NCI-H1694 treated with DMSO at 0.1 percent for 48 hours (cell line): ENCODE measurements around the gene IKZF2.

ENCODE experiments used
- DNase-seq: peaks from one replicate; lab custom pipeline; 2025; lab: John Stamatoyannopoulos, UW

IKZF2 gene

DNA sequence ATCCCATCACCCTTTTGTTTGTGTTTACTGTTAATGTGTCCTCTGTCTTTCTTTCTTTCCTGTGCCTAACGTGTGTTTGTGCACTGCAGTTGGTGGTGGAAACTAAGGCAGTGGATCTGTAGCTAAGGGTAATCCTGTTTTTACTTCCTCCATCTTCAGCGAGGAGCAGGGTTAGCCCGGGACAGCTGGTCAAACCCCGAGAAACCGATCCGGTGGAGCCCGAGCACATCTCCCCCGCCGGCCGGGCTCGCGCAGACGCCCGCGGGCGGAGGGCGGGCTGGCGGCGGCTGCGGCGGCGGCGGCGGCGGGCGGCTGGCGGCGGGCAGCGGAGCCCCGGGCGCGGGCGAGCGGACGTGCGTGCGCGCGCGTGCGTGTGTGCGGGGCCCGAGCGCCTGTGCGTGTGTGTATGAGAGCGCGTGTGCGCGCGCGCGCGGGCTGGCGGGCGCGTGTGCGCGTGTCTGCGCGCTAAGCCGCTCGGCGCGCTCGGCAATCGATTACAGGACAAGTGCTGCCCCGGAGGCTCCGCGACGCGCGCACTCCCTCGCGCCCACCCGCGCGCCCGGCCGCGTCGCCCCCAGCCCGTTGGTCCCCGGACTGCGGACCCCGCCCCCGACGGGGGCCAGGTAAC is at the start of gene IKZF2:
TSS of gene IKZF2 (minus strand) at position 176 of the 628 bp plus-strand sequence. CDS start 2,983 bp downstream, outside the sequence.
- peak; percentile 89 for DNase-seq

DNA sequence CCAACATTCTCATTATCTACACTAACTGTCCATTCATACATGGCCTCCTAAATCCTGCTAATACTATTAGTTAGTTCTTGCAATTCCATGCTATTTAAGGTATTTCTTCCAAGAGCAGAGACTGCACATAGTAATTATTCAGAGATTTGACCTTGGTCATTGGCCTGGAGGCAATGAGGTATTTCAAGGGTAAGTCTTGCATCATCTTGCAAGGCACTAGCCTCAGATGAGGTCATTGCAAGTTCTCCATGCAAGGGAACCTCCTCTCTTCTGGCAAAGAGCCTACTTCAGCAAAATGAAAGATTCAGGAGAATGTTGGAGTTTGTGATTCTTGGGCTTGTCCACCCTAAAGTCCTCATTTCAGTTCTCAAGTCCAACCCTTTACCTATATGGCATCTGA is 48.5 kb upstream of the IKZF2 start:
- no peak for DNase-seq

DNA sequence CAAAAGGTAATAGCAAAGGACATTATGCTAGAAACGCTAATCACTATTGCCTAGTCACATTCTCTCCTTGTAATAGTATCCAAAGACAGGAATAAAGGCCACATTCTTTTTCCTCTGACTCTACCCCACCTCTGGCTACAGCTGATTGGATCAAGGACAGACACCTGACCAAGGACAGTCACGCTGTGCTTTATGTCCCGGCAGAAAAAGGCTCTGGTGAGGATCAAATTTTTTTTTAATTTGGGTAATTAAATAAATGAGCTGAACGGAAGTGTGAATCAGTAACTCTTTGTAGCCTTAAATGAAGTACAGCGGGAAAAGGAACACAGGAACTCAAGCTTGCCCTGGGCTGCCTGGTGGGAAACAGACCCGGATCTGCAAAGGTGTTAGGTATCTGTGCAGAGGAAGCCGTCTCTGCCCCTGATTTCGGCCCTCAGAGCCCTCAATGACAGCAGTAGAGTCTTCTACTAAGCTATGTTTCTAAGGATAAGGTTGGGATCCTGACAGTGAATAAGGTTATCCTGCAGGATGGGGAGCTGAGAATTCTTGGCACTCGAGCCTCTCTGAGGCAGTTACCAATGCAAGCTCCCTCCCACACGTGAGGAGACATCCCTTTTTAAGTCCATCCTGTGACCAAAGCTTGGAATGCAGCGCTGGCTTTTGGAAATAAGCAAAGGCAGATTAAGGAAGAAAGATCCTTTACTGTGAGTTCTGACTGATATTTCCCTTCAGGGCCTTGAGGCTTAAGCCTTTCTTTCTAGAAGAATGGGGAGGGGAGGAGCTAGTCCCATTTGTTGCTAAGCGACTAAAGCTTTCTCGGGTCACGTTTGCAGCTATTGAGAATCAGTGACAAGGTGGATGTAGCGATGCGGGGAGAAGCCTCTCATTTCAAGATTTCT is 37.8 kb upstream of the IKZF2 start:
- DNase-seq = no peak

DNA sequence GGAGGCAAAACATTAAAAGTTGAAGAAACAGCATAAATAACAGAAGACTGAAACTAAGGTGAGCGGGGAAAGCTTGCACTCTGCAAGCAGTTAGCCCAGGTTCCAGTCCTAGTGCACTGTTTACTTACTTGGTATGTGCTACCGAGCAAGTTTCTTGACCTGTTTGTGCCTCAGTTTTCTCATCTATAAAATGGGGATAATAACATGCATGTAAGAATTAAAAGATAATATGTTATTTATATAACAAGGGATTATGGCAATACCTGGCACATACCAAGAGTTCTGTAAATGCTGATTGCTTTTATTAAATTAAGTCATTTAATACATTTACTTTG is 37.1 kb upstream of the IKZF2 start:
- no peak for DNase-seq

DNA sequence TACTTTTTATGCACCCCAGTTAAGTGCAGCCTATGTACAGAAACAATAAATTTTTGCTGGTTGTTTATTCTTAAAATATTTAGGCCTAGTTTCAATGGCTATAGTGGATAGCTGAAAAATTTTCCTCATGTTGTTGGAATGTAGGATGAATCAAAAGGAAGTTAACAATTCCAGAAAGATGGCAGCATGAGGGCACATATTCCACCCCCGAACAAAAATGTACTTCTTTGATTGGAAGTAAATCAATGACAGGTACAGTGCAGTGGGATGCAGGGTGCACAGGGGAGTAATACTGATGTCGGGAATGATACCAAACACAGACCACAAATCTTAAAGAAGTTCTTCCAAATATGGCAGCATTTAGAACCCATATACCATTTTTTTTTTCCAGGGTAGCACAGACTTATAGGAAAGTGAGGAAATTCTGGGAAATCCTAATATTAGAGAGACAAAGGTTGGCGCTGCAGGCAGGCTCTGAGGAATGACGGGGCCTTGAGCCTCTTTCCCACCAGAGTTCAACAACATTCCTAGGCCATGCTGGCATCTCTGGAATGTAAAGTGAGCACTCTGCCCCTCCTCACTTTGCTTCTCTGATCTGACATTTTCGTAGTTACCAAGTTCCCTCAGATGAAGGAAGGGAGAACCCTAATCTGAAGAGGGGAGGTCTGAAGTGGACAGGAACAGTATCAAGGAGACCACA is 36.6 kb upstream of the IKZF2 start:
- no peak for DNase-seq

DNA sequence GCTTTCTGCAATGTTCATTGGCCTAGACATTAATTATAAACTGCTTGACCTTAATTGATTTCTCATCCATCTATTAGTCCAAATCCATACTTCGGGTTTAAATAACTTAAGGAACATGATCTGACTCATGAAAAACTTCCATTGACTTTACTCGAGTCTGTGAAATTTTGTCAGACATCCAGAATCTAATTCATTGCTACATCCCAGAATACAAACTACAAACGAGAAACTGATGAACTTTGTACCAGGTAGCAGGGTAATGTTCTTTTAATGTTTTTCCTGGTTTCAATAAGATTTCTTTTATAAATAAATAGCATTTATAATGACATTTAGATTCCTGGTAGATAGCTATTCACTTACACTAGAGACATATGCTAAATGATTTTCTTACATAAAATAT is 36.0 kb upstream of the IKZF2 start:
- DNase-seq = no peak

DNA sequence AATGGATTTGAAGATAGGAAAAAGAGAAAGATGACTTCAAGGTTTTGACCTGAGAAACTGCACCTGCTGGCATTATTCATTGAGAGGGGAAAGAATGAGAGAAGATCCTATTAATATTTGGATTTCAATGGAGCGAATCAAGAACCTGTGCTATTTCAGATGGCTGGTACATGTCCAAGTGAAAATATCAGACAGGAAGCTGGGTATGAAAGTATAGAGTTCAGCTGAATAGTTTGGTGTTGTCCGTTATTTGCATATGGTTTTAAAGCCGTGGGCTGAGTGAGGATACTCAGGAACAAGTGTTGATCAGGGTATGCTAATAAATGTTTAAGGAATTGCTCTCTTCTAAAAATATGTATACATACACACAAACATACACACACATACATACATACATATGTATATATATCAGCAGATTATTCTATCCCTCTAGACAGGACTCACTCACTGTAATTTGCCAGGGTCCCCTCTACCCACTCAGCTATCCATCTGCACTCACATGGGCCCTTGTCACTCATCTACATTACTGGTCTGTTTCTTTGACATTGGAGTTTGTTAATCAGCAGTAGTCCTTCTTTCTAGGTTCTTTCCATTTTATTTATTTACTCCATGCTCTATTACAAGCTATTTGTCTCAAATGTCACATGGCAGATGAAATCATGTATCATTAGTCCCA is 33.9 kb upstream of the IKZF2 start:
- no peak for DNase-seq

DNA sequence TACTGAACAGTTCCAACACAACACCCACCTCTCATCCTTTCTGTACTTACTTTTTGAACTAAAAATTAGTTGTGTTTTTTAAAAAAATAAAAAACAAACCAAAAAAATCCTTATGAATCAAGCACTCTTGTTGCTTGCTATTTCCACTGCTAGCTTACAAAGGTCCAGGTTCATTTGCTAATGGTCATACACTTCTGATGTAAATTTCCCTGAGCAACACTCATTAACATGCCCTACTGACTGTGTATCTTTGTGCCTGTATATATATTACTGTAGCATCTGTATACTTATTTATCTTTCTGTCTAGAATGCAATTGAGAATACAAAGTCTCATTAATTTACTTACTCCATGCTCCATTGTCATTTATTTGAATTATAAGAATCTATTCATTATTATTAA is 30.3 kb upstream of the IKZF2 start:
- DNase-seq = no peak

DNA sequence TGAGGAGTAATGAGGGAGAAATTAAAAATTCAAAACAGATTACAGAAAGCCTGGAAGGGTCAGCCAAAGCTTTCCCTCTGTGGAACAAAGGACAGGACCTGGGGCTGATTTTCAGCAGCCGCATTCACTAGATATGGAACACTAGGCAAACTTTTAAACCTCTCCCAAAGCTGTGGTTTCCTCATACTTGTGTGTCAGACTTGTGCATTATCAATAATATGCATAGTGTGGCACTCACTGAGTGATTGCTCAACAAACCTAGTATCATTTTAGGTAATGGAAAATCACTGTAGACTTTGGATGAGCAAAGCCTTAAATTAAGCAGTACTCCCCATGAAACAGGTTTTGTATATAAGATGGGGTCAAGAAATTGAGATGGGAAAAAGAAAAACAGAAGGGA is 26.3 kb upstream of the IKZF2 start:
- DNase-seq = no peak

DNA sequence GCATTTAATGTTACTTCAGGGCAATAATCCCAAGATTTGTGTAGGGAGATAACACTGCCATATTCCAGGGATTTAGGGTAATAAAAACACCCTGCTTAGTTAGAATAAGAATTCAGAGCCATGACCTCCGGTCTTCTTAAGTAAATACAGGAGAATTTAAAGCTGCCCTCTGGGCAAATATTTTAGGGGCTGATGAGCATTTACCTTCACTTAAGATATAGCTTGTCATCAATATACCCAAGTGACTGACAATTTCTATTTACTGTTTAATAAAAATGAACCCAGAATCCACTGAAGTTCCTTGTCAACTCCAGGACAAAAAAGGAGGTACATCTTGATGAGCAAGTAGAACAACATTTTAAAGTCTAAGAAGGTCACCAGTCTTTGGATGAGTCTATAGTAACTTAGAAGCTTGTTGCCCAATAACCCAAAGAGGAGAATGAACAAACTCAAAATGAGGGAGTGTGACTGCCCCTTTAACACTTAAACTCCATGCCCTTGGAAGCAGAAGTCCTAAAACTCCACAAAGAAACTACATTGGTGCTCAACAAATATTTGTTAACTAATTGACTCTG is 24.3 kb upstream of the IKZF2 start:
- DNase-seq = no peak

DNA sequence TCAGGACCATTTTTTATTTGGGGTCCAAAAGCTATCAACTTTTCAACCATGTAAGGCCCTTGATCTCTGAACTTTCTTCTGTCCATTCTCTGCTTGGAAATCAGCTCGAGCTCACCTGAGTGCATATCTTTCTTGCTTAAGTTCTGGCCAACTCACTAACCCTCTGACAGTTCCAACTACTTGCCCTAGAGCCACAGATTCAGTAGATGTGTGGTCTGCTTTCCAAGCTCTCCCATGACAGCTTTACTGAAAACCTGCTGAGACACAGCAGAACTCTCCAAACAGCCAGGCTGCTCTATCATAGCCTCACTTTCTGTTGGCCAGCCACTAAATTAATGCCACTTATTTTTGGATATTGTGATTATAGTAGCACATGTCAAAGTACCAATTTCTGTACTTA is 21.2 kb upstream of the IKZF2 start:
- no peak for DNase-seq

DNA sequence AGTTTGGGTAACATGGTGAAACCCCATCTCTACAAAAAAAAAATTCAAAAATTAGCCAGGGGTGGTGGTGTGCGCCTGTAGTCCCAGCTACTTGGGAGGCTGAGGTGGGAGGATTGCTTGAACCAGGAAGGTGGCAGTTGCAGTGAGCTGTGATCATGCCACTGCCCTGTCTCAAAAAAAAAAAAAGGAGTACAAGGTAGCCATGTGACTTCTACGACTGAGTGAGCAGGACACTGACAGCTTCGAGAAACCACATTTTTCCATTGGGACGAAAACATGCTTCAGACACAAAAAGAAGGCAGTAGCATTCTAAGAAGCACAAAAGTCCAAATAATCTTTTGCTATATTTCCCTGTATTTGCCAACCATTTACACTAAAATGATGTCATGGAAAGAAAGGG is 19.7 kb upstream of the IKZF2 start:
- no peak for DNase-seq

DNA sequence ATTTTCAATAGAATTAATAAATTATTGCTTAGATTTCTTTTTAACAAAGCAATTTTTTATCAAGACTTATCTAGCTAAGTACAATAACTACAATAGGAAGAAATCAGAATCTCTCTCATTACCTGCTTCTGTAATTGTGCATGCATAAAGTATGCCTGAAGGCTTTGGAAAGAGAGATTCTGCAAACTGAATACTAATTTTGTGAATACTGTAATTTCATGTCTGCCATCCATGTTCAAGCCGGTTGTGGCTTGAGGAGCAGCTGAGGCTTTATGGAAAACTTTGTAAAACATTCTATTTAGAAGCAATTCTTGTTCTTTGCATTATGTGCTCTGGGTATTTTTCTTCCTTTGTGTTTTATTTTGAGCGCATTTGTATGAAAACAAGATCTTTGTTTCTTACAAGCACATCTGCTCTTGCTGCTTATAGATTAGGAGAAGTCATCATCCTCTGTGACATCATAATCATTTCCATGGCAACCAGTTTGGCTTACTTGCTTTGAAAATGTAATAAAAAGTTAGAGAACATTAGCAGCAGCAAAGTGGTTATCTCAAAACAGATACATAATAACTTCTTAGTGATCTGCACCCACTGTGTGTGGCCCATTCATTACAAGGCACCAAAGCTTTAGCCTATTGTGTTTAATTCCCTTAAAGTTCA is 16.0 kb upstream of the IKZF2 start:
- no peak for DNase-seq

DNA sequence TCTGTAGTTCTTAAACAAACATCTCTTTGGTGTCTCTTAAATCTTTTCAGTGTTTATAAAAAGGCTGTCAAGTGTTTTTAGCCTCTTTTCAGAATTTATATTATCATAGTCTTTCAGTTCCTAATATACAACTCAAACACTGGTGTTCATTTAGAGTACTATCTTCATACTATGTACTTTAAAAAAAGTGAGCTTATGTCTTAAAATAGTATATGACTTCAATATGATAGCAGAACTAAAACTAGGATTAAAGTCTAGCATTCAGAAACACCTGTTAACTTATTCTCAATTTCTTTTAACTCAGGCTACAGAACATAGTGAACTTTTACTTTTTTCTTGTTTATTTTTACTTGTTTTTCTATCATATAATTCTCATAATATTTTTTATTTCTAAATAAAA is 14.7 kb upstream of the IKZF2 start:
- no peak for DNase-seq

DNA sequence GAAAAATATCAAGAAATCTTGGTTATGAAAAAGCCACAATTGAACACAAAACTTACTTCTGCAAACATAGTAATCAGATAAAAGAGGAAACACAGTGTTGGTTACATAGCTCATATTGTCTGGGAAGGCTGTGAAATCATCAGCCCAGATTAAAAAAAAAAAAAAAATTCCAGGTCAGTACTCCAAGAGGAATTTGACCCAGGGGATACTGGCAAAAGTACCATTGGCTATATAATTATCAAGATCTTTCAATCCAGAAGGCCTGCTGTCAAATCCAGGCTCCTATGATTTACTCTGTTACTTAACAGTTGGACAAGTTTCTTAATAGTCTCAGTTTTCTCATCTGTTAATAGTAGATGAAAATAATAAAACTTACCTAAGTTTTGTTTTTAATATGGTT is 12.9 kb upstream of the IKZF2 start:
- no peak for DNase-seq

DNA sequence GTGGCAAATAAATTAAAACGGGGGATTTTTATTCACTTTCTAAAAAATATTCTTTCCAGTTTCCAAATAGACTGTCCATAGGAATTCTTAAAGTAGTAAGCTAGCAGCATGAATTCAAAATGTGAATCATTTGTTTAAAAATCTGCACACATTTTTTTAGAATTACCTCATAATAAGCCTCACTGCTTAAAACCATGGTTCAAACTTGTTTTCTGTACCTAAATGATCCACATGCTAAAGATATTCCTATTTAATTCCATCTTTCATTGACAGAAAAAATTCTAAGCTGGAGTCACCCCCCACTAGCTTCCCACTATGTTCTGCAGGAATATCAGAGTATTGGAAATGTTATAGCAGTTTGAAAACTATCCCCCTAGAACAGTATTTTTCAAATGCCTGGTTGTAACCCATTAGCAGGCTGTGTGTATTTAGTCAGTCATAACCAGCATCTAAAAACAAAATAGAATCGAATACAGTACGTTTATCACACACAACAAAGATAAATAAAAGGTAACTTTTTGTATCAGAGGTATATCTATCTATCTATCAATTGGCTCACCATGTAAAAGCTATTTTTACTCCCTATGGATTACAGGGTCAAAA is 11.2 kb upstream of the IKZF2 start:
- no peak for DNase-seq

DNA sequence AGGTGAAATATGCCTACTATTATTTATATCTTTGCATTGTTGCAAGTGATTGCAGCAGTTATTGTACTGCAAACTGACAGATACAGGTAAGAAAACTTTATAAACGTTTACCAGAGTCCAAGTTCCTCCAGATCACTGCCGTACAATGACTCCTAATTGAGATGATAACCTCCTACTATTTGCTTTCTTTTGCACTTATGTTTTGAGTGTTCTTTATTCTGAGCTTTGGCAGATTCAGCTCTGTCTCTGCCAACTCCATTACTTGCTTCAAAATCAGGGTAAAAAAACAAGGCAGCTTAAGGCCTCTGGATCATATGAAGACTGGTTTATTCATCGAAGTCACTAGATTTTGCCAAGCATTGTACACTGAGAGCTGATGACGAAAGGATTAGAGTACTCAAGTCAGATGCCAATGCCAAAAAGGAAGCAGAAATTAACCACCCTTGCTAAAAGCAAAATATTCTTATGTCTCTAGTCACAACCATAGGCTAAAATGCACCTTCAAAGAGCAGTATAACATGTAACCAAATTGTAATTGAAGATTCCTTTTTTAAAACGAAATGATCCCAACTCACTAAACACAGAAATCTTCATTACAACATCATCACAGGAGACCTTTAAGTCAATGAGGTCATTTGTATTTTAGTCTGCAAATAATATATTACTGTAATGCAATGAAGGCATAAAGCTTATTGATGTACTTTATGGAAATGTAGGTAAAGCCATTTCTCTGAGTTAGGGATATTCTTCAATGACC is 10.5 kb upstream of the IKZF2 start:
- DNase-seq = no peak

DNA sequence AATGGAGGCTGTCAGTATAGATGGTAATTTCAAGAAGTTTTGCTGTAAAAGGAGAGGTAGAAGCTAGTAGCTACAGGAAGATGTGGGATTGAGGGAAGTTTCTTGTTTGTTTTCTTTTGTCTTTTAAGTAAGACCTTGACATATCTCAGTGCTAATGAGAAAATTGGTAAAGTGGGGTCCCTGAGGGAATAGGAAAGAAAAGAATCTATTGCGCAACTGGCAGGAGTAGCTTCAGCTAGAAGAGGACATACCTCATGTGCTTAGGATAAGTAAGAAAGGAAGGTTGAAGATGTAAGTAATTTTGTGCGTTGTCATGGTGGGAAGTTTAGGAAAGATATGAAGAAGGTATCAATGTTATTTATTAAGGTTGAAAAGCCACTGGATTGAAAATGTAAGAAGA is 8.4 kb upstream of the IKZF2 start:
- no peak for DNase-seq

DNA sequence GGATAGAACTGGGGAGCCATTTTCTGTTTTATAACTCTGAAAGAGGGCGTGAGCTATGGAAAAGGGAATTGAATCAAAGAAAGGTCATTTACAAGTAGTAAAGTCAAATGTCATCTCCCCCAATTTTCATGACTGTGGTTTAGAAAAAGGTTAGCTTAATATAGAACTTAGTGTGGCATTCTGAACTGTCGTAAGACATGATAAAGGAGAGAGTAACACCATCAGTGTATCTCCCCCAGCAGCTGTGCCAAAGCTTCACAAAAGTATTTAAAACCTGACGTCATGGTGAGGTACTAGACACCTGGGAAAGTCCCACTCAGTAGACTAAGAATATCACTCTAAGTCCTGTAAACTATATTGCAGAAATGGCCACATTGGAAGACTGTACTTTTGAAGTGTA is 5.8 kb upstream of the IKZF2 start:
- no peak for DNase-seq

DNA sequence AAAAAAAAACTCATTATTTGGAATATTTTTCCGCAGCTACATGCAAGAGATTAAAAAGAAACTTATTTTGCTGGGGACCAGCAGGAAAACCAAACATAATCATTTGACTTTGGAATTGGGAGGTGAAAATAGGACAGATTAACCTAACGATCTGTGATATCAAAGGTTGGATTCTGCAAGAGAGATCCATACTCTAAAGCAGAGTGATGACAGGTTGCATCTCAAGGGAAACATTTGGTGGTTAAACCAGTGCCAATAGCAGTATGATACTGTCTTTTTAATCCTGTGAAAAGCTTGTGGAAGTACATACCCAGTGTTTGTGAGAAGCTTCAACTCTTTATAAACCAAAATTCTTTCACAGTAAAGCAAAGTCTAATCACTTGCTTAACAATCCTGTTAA is 5.3 kb upstream of the IKZF2 start:
- no peak for DNase-seq

DNA sequence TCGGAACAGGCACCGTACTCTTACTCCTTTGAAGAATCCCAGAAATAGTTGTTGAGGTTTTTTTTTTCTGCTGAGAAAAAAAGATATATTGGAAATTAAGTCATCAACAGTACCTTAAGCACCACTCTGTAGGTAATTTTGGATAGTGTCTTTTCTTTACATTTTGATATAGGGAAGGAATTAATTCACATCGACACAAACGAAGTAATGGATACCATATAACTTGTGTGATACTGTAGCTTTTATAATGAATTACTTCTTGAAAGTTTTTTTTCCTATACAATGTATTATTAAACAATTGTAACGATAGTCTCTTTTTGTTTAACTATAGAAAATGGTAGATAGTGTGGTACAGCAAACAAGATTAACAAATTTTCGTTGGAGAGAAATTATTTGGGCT is 1.5 kb upstream of the IKZF2 start:
- DNase-seq = no peak
